OCI-LY7 (cell line): ENCODE data around the gene PCDHGB5.

Experiments used
- EZH2phosphoT487 ChIP-seq: fragments of 200-600 bp; sonication (generic); IDR thresholded peaks from 2 replicates; pipeline ENCODE4 v1.6.1; 2018; ENCODE audit warnings: low read depth, borderline replicate concordance, mild to moderate bottlenecking, mixed run types, antibody characterized with exemption, low read length, moderate library complexity, mixed read lengths
- TF ChIP-seq, protein P1 (sequence below): fragments of 200-600 bp; sonication (generic); conservative IDR thresholded peaks from 2 replicates; pipeline ENCODE4 v1.5.1; 2014; ENCODE audit warnings: mild to moderate bottlenecking, antibody characterized with exemption, low read length, moderate library complexity, mixed read lengths

DNA sequence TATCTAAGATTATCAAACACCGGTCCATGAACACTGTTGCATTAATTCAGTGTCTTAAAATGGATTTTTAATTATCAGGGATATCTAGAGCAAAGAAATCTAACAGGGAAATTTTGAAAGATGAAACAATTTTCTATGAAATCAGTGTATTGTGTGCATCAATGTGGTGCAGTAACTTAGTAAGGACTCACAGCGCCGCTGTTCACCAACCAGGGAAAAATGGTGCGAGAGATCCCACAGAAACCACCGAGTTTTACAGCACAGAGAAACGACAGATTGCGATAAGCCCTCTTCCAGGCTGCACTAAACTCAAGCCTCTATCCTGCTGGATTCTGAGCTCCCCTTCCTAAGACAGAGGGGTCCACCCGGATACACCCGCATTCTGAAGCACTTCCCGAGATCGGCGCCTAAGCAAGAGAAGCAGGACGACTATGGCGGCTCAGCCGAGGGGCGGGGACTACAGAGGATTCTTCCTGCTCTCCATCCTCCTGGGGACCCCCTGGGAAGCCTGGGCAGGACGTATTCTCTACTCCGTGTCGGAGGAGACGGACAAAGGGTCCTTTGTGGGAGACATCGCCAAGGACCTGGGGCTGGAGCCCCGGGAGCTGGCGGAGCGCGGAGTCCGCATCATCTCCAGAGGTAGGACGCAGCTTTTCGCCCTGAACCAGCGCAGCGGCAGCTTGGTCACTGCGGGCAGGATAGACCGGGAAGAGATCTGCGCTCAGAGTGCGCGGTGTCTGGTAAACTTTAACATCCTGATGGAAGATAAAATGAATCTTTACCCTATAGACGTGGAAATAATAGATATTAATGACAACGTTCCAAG lies 15.1 kb upstream of the PCDHGB5 start, which contains the start of gene PCDHGA7:
- TF ChIP-seq, protein P1, sequence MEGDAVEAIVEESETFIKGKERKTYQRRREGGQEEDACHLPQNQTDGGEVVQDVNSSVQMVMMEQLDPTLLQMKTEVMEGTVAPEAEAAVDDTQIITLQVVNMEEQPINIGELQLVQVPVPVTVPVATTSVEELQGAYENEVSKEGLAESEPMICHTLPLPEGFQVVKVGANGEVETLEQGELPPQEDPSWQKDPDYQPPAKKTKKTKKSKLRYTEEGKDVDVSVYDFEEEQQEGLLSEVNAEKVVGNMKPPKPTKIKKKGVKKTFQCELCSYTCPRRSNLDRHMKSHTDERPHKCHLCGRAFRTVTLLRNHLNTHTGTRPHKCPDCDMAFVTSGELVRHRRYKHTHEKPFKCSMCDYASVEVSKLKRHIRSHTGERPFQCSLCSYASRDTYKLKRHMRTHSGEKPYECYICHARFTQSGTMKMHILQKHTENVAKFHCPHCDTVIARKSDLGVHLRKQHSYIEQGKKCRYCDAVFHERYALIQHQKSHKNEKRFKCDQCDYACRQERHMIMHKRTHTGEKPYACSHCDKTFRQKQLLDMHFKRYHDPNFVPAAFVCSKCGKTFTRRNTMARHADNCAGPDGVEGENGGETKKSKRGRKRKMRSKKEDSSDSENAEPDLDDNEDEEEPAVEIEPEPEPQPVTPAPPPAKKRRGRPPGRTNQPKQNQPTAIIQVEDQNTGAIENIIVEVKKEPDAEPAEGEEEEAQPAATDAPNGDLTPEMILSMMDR, result peak; percentile 76
- no peak for TF ChIP-seq EZH2phosphoT487
